ENCODE measurements around the gene NOP9. TPM values are rescaled to one million over a fixed set of nuclear protein-coding genes. Genes with fewer than 3 reads are reported as not detected.

Gene NOP9
- total RNA-seq, 1 experiment from 2014 or later = 29.8 TPM

GRCh38 chr14:24297190-24297964 is 2.3 kb upstream of the NOP9 start:
- peak overlapping the region; percentile 22 for H3K4me3 Mint-ChIP-seq (ENCODE audit: unreplicated experiment)
- CTCF ChIA-PET = interaction anchor here (0.6 to 11.2 kb wide), 33 partner anchors 8 to 976 kb away, joined by 3 to 414 read pairs (median 4); partner anchors contain the start of genes CHMP4A, CIDEB, GMPR2 and IRF9
- intact Hi-C loops (cut with micrococcal nuclease) = loop anchor here (1.0 to 5.0 kb wide), 4 partner anchors 26 to 190 kb away; partner anchors contain the start of genes MDP1 and RABGGTA
- peak; percentile 43 for TF ChIP-seq CTCF (IDR thresholded peaks at IDR 0.05; ENCODE audit: unreplicated experiment)
- DNase-seq (ENCODE audit: unreplicated experiment) = peak; percentile 71
- POLR2A ChIA-PET = interaction anchor here (0.5 to 7.6 kb wide), 24 partner anchors 8 to 189 kb away, joined by 3 to 187 read pairs (median 4); partner anchors contain the start of genes CHMP4A, CIDEB, DCAF11 and GMPR2
- H3K9me3 Mint-ChIP-seq (ENCODE audit: unreplicated experiment) = no peaks in the 10 kb centered on the region
- H3K27ac Mint-ChIP-seq (ENCODE audit: low read depth, unreplicated experiment) = peak overlapping the region; percentile 11
- no peaks in the 10 kb centered on the region for H3K27me3 Mint-ChIP-seq (ENCODE audit: insufficient read depth, unreplicated experiment)
- H3K4me1 Mint-ChIP-seq (ENCODE audit: insufficient read depth, unreplicated experiment) = peaks cover 33% of the 10 kb centered on the region
- peaks cover 64% of the 10 kb centered on the region for H3K36me3 Mint-ChIP-seq (ENCODE audit: insufficient read depth, unreplicated experiment)
- BruUV-seq (replicated peaks) = no TSS peak

GRCh38 chr14:24298892-24299254 is 777 bp upstream of the NOP9 start:
- H3K4me3 Mint-ChIP-seq (ENCODE audit: unreplicated experiment) = peak overlapping the region; percentile 95
- TF ChIP-seq CTCF (IDR thresholded peaks at IDR 0.05; ENCODE audit: unreplicated experiment) = no peak
- no peaks in the 10 kb centered on the region for H3K9me3 Mint-ChIP-seq (ENCODE audit: unreplicated experiment)
- peaks cover 33% of the 10 kb centered on the region for H3K4me1 Mint-ChIP-seq (ENCODE audit: insufficient read depth, unreplicated experiment)
- H3K36me3 Mint-ChIP-seq (ENCODE audit: insufficient read depth, unreplicated experiment) = peaks cover 65% of the 10 kb centered on the region
- POLR2A ChIA-PET = interaction anchor here (0.5 to 7.6 kb wide), 31 partner anchors 8 to 190 kb away, joined by 3 to 187 read pairs (median 5); partner anchors contain the start of genes CHMP4A, CIDEB, EMC9 and GMPR2
- no TSS peak for BruUV-seq (replicated peaks)
- CTCF ChIA-PET = interaction anchor here (1.0 to 11.2 kb wide), 10 partner anchors 9 to 256 kb away, joined by 3 to 414 read pairs (median 33); partner anchors contain the start of genes CHMP4A, CIDEB, GMPR2 and LTB4R
- intact Hi-C loops (cut with micrococcal nuclease) = loop anchor here (2.0 to 5.0 kb wide), 2 partner anchors 192 to 284 kb away; no protein-coding TSS in a partner anchor
- peak overlapping the region; percentile 78 for H3K27ac Mint-ChIP-seq (ENCODE audit: low read depth, unreplicated experiment)
- no peaks in the 10 kb centered on the region for H3K27me3 Mint-ChIP-seq (ENCODE audit: insufficient read depth, unreplicated experiment)
- DNase-seq (ENCODE audit: unreplicated experiment) = peak; percentile 91

GRCh38 chr14:24300326-24300980 is 803 bp downstream of the NOP9 start:
- intact Hi-C loops (cut with micrococcal nuclease) = no loop called here
- no peak for DNase-seq (ENCODE audit: unreplicated experiment)
- no peaks in the 10 kb centered on the region for H3K9me3 Mint-ChIP-seq (ENCODE audit: unreplicated experiment)
- peaks cover 66% of the 10 kb centered on the region for H3K36me3 Mint-ChIP-seq (ENCODE audit: insufficient read depth, unreplicated experiment)
- ChIA-PET POLR2A (interaction anchor here (0.6 to 7.6 kb wide), 22 partner anchors 10 to 1699 kb away, joined by 3 to 187 read pairs (median 6); partner anchors contain the start of genes CBLN3, CHMP4A, CIDEB and DCAF11), CTCF (interaction anchor here (0.7 to 11.2 kb wide), 14 partner anchors 10 to 190 kb away, joined by 3 to 414 read pairs (median 10); partner anchors contain the start of genes CIDEB, DCAF11, GMPR2 and KHNYN)
- no peaks in the 10 kb centered on the region for H3K27me3 Mint-ChIP-seq (ENCODE audit: insufficient read depth, unreplicated experiment)
- no peak for TF ChIP-seq CTCF (IDR thresholded peaks at IDR 0.05; ENCODE audit: unreplicated experiment)
- peaks cover 33% of the 10 kb centered on the region for H3K4me1 Mint-ChIP-seq (ENCODE audit: insufficient read depth, unreplicated experiment)
- H3K27ac Mint-ChIP-seq (ENCODE audit: low read depth, unreplicated experiment) = peak overlapping the region; percentile 78
- BruUV-seq (replicated peaks) = no TSS peak
- peak overlapping the region; percentile 95 for H3K4me3 Mint-ChIP-seq (ENCODE audit: unreplicated experiment)

GRCh38 chr14:24304019-24304387 is 4.4 kb downstream of the NOP9 start:
- DNase-seq (ENCODE audit: unreplicated experiment) = no peak
- Mint-ChIP-seq H3K4me1 (ENCODE audit: insufficient read depth, unreplicated experiment) (peaks cover 16% of the 10 kb centered on the region), H3K9me3 (ENCODE audit: unreplicated experiment) (no peaks in the 10 kb centered on the region), H3K27me3 (ENCODE audit: insufficient read depth, unreplicated experiment) (no peaks in the 10 kb centered on the region), H3K36me3 (ENCODE audit: insufficient read depth, unreplicated experiment) (peaks cover 51% of the 10 kb centered on the region), H3K4me3 (ENCODE audit: unreplicated experiment) (no peak overlapping the region), H3K27ac (ENCODE audit: low read depth, unreplicated experiment) (no peak overlapping the region)
- no TSS peak for BruUV-seq (replicated peaks)
- intact Hi-C loops (cut with micrococcal nuclease) = no loop called here
- TF ChIP-seq CTCF (IDR thresholded peaks at IDR 0.05; ENCODE audit: unreplicated experiment) = no peak
- ChIA-PET CTCF (interaction anchor here (0.9 to 11.2 kb wide), 4 partner anchors 34 to 143 kb away, joined by 4 to 414 read pairs (median 24); partner anchors contain the start of genes GMPR2, IRF9, RABGGTA and TINF2), POLR2A (no interaction called here)
